EL (cell line): ENCODE results near the gene LENG8.

ENCODE experiments used
- DNase-seq: peaks from one replicate; pipeline ENCODE4 v3.0.0-alpha.2; 2016

The LENG8 gene

DNA sequence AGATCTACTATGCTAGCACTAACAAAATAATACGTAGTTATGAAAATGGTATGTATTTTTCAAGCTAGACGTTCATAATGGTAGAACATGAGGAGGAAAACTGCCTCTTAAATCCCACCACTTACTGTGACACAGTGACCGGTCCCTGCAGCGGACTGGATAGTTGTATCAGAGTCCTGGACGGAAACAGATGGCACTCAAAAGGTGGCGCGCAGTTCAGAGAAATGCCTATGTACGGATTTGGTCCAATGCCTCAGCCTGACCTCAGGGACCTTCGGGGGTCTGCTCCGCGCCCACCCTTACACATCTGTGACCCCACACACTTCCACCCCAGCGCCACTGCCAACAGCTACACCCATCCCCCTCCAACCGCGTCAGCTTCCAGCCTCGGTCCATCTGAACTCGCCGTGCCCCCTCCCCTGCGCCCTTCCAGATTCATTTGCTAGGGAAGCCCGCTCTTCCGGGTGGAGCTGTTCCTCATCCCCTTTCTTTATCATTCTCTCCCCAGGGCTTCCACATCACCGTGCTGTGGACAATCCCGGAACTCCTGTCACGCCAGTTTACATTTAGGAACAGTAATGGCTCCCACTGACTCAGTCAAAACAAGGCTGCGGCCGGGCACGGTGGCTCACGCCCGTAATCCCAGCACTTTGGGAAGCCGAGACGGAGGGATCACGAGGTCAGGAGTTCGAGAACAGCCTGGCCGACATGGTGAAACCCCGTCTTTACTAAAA is 792 bp upstream of the LENG8 start:
- DNase-seq: peak; percentile 66

DNA sequence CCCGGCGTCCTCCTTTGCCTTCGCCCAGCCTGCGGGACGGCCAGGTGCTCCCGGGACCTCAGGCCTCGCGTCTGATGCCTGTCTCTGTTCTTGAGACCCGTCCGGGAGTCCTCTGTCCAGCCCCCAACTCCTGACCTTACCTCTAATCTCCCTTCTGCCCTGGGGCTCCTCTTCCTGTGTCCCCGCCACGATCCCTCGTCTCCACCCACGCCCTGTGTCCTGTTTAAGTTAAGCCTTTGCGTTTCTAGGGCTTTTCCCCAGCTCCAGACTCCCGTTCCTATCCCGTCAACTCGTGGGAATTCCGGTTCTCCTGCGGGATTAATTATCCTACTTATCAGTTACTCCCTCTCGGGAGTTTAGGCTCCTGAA is 686 bp downstream of the LENG8 start:
- DNase-seq: no peak

DNA sequence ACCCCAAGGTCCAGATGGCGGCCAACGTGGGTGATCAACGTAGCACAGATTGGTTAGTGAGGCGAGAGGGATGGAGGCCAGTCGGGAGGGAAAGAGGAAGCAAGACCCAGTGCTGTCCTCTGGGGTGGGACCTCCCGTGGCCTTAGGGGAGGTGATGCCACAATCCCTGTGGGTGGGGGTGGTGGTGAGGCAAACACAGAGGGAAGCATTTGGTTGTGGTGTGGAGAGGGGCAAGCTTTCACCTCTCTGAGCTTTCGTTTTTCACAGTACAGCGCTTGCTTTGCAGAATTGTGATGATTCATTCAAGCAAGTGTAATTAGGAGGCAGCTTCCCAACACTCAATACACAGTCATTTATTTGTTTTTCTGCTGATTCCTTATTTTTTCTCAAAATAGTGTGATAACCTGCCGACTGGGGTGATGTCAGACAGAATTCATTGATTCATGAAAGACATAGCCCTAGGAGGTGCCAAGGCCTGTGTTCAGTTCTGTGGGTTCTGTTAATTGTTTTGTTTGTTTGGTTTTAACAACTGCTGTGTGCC is 2.4 kb downstream of the LENG8 start:
- peak; percentile 31 for DNase-seq

DNA sequence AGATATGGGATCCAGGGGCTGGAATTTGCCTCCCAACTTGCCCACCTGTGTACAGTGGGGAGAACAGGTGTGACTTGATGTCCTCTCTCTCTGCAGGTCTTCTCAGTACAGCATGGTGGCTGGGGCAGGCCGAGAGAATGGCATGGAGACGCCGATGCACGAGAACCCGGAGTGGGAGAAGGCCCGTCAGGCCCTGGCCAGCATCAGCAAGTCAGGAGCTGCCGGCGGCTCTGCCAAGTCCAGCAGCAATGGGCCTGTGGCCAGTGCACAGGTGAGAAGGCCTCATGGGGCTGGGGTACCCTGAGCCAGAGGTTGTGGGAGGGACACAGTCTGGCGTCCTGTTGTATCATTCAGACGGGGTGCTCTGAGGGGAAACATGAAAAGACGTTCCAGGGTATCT is 3.0 kb downstream of the LENG8 start:
- DNase-seq: no peak

DNA sequence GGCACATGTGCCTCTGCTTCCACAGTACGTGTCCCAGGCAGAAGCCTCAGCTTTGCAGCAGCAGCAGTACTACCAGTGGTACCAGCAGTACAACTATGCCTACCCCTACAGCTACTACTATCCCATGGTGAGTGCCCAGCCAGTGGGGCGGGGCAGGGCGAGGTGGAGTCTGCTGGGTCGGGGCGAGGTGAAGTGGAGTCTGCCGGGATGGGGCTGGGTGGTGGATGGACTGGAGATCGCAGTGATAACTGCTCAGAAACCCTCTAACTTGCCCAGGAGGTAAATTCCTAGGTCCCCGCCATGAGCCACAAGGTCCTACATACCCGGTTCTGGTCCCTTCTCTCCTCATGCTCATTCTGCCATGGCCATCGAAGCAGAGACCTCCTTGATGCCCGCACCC is 3.6 kb downstream of the LENG8 start:
- DNase-seq: no peak

DNA sequence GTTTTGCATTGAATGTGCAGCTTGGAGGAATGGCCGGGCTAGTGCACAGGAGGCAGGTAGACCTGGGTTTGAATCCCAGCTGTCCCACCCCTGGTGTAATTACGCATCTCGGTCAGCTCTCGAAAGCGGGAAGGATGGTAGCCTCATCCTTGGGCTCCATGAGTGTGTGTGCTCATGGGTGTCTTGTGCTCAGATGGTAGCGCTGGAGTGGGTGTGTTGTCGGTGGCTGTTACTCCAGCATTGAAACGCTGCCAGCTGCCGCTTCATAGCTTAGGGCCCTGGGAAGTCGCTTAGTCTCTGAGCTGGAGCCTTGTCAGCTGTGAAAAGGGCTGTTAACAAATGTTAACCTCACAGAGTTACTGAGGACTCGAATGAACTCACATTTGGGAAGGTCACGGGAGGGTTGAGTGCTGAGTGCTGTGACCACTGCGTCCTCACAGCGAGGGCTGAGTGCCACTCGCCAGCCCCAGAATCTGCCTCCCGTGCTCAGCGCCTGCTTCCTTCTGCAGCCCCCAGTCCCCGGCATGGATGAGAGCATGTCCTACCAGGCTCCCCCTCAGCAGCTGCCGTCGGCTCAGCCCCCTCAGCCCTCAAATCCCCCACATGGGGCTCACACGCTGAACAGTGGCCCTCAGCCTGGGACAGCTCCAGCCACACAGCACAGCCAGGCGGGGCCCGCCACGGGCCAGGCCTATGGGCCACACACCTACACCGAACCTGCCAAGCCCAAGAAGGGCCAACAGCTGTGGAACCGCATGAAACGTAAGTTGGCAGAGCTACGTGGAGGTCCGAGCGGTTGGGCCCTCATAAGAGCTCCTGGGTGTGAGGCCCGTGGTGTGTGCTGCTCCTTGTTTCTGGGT is 5.2 kb downstream of the LENG8 start:
- no peak for DNase-seq

DNA sequence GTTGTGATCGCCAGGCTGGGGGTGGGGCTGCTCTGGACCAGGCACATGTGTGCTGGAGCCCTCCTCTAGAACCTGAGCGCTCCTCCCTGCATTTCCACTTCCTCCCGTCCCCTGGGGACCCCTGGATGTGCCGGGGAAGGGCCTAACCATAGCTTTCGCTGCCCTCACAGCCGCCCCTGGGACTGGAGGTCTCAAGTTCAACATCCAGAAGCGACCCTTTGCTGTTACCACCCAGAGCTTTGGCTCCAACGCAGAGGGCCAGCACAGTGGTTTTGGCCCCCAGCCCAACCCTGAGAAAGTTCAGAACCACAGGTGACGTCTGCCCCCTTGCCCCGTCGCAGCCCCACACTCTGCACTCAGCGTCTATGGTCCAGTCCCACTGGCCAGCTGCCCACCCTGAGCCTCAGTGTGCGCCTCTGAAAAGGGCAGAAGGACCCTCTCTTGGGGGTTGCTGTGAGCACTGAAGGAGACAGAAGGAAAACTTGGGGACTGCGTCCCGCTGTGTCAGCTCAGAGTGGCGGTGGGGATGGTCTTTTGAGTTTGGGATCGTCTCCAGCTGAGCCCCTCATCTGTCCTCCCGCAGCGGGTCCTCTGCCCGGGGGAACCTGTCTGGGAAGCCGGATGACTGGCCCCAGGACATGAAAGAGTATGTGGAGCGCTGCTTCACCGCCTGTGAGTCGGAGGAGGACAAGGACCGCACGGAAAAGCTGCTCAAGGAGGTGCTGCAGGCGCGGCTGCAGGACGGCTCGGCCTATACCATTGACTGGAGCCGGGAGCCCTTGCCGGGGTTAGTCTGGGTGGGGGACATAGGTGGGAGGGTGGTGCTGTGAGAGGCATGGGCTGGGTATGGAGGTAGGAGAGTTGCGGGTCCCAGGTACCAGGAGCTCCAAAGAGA is 6.0 kb downstream of the LENG8 start:
- DNase-seq: no peak

DNA sequence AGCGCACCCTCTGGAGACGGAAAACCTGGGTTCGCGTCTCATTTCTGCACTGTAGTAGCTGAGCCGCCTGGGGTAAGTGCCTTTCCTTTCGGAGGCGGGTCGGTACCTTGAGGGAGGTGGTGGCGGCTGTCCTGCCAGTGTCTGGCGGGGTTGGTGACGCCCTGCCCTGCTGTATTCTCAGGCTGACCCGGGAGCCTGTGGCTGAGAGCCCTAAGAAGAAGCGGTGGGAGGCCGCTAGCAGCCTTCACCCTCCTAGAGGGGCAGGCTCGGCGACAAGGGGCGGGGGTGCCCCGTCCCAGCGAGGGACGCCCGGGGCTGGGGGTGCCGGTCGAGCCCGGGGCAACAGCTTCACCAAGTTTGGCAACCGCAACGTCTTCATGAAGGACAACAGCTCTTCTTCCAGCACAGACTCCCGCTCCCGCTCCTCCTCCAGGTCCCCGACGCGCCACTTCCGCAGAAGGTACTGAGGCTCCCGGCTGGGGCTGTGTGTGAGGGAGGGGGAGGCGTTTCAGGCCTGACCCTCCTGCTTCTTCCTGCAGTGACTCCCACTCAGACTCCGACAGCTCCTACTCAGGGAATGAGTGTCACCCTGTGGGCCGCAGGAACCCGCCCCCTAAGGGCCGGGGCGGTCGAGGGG is 6.9 kb downstream of the LENG8 start:
- DNase-seq: no peak

DNA sequence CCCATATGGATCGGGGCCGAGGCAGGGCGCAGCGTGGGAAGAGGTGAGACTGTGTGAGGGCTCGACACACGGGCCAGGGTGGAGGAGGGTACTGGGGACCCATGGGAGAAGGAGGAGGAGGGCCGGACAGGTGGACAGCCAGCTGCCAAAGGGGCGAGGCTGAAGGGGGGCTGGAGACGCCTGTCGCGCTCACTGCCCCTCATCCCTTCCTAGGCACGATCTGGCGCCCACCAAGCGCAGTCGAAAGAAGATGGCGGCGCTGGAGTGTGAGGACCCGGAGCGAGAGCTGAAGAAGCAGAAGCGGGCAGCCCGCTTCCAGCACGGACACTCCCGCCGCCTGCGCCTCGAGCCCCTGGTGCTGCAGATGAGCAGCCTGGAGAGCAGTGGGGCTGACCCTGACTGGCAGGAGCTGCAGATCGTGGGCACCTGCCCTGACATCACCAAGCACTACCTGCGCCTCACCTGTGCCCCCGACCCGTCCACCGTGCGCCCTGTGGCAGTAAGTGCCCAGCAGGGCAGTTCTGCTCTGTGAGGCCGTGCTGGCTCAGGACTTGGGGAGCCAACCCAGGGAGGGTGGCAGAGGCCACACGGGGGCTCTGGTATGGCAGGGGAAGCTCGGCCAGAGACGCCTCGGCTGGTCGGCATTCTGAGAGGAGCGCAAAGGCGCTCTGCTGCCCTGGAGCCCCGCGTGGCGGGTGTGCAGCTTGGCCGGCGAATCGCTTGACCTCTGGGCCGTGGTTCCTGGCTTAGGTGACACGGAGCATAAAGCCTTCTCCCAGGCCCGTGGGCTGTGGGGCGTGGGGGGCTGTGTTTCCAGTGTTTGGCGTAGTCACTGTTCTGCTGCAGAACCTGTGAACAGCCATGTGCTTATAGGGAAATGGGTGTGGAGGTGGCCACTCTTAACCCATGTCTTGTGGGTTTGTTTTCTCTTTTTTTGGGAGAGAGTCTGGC is 7.7 kb downstream of the LENG8 start:
- no peak for DNase-seq

DNA sequence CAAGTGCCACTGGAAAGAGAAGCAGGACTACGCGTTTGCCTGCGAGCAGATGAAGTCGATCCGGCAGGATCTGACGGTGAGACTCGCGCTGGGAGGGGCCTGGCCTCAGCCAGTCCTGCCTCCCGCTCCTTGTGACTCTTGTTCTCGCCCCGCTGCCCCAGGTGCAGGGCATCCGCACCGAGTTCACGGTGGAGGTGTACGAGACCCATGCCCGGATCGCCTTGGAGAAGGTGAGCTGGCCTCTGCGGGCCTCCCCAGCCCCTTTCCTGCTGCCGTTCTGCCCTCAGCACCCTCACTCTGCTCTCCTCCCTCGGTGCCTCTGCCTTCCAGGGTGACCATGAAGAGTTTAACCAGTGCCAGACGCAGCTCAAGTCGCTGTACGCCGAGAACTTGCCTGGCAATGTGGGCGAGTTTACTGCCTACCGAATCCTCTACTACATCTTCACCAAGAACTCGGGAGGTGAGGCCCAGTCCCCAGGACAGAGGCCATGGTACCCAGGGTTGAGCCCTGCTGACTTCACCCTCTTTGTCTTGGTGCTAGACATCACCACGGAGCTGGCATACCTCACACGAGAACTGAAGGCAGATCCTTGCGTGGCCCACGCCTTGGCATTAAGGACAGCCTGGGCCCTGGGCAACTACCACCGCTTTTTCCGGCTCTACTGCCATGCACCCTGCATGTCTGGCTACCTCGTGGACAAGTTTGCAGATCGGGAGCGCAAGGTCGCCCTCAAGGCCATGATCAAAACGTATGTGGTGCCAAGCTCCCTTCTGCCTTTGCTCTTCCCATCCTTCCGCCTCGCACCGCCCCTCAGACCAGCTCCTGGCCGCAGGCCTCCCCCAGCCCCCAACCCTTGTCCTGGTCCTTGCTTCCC is 9.0 kb downstream of the LENG8 start:
- DNase-seq: no peak

DNA sequence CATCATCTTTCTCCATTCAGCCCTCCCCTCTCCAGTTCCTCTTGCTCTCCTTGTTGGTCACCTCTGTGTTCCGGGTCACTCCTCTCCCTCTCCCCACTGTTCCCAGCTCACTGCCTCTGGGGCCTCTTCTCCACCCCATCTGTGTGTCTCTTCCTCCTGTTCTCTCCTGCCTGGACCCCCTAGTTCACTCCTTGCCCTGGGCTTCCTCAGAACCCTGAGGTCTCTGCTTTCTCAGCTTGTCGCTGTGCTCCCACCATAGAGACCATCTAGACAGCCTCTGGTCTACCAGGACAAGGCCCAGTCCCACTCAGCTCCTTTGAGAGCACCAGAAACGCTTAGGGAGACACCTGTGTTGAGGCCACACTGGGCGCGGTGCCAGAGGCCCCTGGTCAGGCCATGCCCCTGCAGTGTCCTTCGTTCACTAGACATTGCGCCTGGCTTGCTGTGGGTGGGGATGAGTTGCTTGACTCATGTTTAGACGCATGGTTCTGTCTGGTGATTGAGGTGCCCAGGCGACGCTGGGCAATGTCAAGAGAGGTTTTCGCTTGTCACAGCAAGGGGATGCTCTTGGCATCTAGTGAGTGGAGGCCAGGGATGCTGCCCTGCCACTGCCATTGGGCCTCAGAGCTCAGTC is 9.8 kb downstream of the LENG8 start:
- no peak for DNase-seq

DNA sequence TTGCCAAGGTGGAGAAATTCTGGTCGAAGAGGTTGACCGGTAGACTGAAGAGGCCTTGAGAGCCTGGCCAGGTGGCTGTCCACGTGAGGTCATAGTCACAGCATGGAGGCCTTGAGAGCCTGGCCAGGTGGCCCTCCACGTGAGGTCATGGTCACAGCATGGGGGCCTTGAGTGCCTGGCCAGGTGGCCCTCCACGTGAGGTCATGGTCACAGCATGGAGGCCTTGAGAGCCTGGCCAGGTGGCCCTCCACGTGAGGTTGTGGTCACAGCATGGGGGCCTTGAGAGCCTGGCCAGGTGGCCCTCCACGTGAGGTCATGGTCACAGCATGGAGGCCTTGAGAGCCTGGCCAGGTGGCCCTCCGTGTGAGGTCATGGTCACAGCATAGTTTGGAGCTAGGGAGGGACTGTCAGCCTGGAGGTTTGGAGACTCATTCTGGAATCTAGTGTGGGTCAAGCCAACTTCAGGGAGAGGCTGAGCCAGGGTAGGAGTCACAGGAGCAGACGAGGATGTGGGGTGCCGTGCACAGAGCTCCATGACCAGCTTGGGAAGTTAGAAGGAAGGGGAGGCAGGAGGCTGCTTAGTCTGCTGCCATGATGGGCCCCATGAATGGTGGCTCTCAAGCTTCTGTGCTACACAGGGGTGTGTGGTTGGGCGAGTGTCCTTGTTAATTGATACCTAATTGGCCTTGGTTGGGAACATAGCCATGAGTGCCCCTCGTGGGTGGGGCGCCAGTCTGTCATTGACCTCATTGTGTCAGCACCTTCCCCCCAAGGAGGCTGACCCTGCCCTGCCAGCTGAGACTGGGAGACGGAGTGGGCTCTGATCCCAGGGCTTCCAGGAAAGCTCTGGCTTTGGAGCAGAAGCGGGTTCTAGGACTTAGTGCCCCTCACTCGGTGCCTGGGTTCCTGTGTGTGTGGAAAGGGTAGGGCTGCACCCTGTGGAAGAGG is 10.6 kb downstream of the LENG8 start:
- no peak for DNase-seq

DNA sequence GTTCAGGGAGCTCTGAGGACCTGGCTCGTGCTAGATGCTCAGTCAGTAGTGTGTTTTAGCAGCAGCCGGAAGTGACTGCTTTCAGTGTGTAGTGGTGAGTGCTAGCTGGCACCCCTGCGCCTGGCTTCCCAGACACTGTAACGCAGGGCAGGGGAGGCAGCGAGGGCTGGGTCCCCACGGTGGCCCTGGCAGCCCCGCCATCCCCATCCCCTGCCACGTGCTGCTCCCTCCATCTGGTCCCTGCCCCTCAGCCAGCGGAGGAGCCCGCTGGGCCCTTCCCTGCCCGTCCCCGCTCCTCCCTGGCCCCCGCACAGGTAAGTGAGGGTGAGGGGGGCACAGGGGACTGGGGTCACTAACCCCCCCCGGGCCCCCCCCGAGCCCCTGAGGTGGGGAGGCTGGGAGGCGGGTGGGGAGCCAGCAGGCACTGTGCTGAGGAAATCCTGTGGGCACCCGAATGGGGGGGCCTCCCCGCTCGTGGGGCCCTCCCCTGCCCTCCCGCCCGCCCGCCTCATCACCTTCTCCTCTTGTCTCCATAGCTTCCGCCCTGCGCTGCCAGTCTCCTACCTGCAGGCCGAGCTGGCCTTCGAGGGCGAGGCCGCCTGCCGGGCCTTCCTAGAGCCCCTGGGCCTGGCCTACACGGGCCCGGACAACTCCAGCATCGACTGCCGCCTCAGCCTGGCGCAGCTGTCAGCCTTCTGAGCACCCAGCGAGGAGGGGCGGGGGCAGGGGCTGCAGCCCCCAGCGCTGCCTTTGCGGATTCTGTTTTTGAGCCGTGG is 11.4 kb downstream of the LENG8 start:
- DNase-seq: no peak

DNA sequence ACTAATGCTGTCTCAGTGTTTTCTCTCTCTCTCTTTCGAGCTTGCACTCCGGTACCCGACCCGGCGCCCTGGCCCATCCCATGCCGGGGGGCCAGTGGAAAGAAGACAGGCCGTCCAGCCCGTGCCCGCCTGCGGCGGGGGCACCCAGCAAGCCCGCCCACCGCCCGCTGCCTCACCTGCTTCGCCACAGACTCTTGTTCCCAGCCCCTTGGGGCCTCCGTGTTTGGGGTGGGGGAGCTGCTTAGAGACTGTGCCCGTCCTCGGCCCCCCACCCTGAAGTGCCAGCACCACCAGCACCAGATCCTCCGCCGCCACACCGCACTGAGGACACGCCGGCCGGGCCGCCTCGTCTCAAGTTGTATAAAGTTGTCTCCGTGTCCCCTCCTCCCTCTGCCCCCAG is 12.2 kb downstream of the LENG8 start:
- no peak for DNase-seq

DNA sequence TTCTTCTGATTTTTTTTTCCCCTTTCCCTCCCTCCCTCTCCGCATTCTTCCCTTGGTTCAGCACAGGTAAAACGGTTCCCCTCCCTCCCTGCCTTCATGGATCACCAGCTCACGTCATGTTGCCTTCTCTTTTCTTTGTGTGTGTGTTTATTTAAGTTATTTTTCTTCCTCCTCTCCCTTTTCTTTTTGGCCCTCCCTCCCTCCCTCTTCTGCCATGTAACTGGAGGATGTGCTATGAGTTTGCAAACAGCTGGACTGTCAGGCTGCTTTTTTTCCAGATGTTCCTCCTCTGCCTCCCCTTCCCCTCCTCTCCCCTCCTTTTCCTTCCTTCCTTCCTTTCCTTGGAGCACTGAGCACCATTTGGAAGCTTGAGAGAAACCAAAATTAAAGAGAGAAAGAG is 12.6 kb downstream of the LENG8 start:
- DNase-seq: no peak

DNA sequence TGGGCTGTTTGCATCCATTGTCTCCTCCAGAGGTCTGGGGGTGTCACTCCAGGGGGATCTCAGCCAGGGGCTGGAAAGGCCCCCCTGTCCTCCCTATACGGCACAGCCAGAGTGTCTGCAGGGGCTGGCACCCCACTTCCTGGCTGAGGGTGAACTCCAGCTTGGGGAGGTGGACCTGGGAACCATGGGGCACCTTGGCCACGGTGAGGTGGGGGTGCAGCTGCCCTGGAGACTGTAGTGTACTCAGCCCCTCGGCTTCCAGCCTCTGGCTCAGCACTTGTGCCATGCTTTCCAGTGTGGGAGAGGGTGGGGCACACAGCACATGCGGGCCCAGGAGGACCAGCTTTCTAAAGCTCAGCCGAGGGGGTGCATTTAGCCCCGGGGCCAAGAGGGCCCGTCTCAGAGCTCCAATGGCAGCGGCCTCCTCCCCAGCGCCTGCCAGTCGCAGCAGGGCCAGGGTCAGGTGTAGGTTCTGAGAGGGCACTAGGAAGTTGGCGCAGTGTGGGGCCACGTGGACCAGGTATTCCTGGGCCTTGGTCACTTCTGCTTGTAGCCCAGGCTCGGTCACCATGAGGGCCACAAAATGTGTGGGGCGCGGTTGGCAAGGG is 13.2 kb downstream of the LENG8 start:
- peak; percentile 7 for DNase-seq
